Naive thymus-derived CD4-positive, alpha-beta T cell (primary cell): ENCODE data around the gene MICAL2. TPM values are rescaled to one million over a fixed set of nuclear protein-coding genes. Genes with fewer than 3 reads are reported as not detected.

Experiments
- ATAC-seq: fragments of 150-1000 bp; cut with Tn5 transposase; 2 replicates; pipeline ENCODE4 v1.10.0; 2021; ENCODE audit warnings: mild to moderate bottlenecking, moderate library complexity
- CTCF ChIA-PET: fragments of 350-600 bp; sonication (Branson Sonifier 250); formaldehyde crosslinking; loops from one replicate; lab custom pipeline; 2021; ENCODE audit warnings: antibody characterized with exemption; lab: Charles Lee
- POLR2A ChIA-PET: fragments of 350-600 bp; sonication (Branson Sonifier 250); formaldehyde crosslinking; loops from one replicate; lab custom pipeline; 2021; ENCODE audit warnings: antibody characterized with exemption, inconsistent platforms; lab: Charles Lee
- DNase-seq, 9 donors: peaks; one replicate each; pipeline versions ENCODE4 v3.0.0 to v3.0.0-alpha.2; 2020 to 2022; ENCODE audit warnings: mixed read lengths in 1 of 9
- H3K27ac ChIP-seq: one replicate; pipeline ENCODE4 v1.7.0; 2013; ENCODE audit warnings: mild to moderate bottlenecking, low read depth, low read length, moderate library complexity
- H3K27me3 ChIP-seq, 2 donors: one replicate each; pipeline ENCODE4 v1.7.0; 2013; ENCODE audit warnings: low read length in 2 of 2, mild to moderate bottlenecking in 2 of 2, moderate library complexity in 2 of 2; ENCODE audit not compliant: control insufficient read depth in 2 of 2, insufficient read depth in 2 of 2
- H3K36me3 ChIP-seq, 3 experiments: 1 replicate in 2 of 3; 2 replicates in 1 of 3; pipeline ENCODE4 v1.7.0; 2013; ENCODE audit warnings: low read length in 3 of 3, mild to moderate bottlenecking in 3 of 3, moderate library complexity in 1 of 3; ENCODE audit not compliant: insufficient read depth in 3 of 3, control insufficient read depth in 2 of 3
- H3K4me1 ChIP-seq, 2 donors: one replicate each; pipeline ENCODE4 v1.7.0; 2013; ENCODE audit warnings: low read length in 2 of 2, mild to moderate bottlenecking in 2 of 2, moderate library complexity in 1 of 2; ENCODE audit not compliant: control insufficient read depth in 2 of 2, insufficient read depth in 2 of 2
- H3K4me3 ChIP-seq: 2 replicates; pipeline ENCODE4 v1.7.0; 2013; ENCODE audit warnings: mild to moderate bottlenecking, low read length
- H3K9me3 ChIP-seq, 3 experiments: 1 replicate in 2 of 3; 2 replicates in 1 of 3; pipeline ENCODE4 v1.7.0; 2013; ENCODE audit warnings: low read length in 3 of 3; ENCODE audit not compliant: control insufficient read depth in 2 of 3
- H3K27ac Mint-ChIP-seq, 9 donors: one replicate each; pipeline ENCODE4 v1.8.0; 2020 to 2022; ENCODE audit warnings: mixed read lengths in 9 of 9, mild to moderate bottlenecking in 8 of 9, moderate library complexity in 5 of 9, inconsistent platforms in 2 of 9
- H3K27me3 Mint-ChIP-seq, 5 donors: one replicate each; pipeline ENCODE4 v1.8.0; 2021 to 2022; ENCODE audit warnings: mixed read lengths in 5 of 5, mild to moderate bottlenecking in 1 of 5
- H3K36me3 Mint-ChIP-seq, 5 donors: one replicate each; pipeline ENCODE4 v1.8.0; 2020 to 2022; ENCODE audit warnings: mixed read lengths in 5 of 5, mild to moderate bottlenecking in 3 of 5, inconsistent platforms in 1 of 5
- H3K4me1 Mint-ChIP-seq, 7 donors: one replicate each; pipeline ENCODE4 v1.8.0; 2020 to 2022; ENCODE audit warnings: mixed read lengths in 7 of 7, mild to moderate bottlenecking in 3 of 7, inconsistent platforms in 1 of 7
- H3K4me3 Mint-ChIP-seq, 10 donors: one replicate each; pipeline ENCODE4 v1.8.0; 2020 to 2022; ENCODE audit warnings: mild to moderate bottlenecking in 10 of 10, mixed read lengths in 10 of 10, moderate library complexity in 6 of 10, inconsistent platforms in 2 of 10
- H3K9me3 Mint-ChIP-seq, 11 donors: one replicate each; pipeline ENCODE4 v1.8.0; 2020 to 2022; ENCODE audit warnings: mixed read lengths in 11 of 11, mild to moderate bottlenecking in 4 of 11, inconsistent platforms in 1 of 11, moderate library complexity in 1 of 11
- intact Hi-C, 2 donors: fragments of 100-400 bp; cut with micrococcal nuclease; formaldehyde crosslinking; loops; one replicate each; pipeline ENCODE4 v1.15.1; 2023
- polyA plus RNA-seq, 2 donors: library from polyadenylated mRNA; unstranded; fragments of 300-500 nt; fragmentation: Illumina TruSeq; gene quantifications; one replicate each; pipeline ENCODE4 v1.2.3, GENCODE V29; 2021
- total RNA-seq, 6 experiments: library from RNA in 5 of 6; stranded (reverse) in 5 of 6; gene quantifications; 1 replicate in 5 of 6; 2 replicates in 1 of 6; pipeline ENCODE4 v1.2.3 and lab custom pipeline; 2021 to 2026

Gene MICAL2
- total and polyA plus RNA-seq, 7 experiments from 2014 or later = 1.1 to 112 (median 7.6) TPM

DNA sequence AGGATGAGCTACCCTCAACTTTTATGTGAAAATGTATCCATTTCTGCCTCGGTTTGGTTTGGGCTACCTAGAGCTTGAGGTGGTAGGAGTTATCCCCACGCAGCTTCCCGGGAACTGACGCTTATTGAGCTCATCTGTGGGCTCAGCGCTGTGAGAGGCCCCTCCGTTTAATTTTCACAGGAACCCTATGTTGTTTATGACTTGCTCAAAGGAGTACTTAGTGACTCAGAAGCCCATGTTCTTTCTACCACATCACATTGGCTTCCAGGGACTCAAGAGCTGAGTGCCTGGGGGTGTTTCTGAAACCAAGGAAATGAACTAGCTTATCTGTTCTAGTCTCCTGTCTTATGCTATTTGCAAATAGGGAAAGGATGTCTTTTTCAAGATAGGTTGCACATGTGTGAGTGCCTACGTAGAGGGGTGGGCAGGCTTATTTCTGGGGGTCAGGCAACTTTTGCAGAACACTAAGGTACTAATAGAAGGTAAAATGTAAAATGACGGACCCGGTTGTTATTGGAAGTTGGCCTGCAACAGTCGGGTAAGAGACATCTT, 40.5 kb downstream of the MICAL2 start:
- Histone ChIP-seq H3K4me3 (no peak overlapping the region), H3K27ac (no peak overlapping the region), H3K36me3 (no peaks in the 10 kb centered on the region), H3K9me3 (no peaks in the 10 kb centered on the region), H3K4me1 (peaks cover 0 to 9% of the 10 kb centered on the region in 2 donors), H3K27me3 (no peaks in the 10 kb centered on the region)
- ATAC-seq = no peak
- Mint-ChIP-seq H3K36me3 (peaks cover 0 to 38% (median 0%) of the 10 kb centered on the region in 5 donors), H3K27ac (peak overlapping the region in 1 of 9 donors; percentile 88), H3K4me1 (peaks cover 14 to 81% (median 33%) of the 10 kb centered on the region in 7 donors), H3K27me3 (no peaks in the 10 kb centered on the region), H3K4me3 (peak overlapping the region in 1 of 10 donors; percentile 69), H3K9me3 (peaks cover 0 to 7% (median 0%) of the 10 kb centered on the region in 11 donors)
- intact Hi-C loops = loop anchor here in 1 of 2 donors (1.0 to 2.0 kb wide), 2 partner anchors 23 to 40 kb away; partner anchors contain the start of gene MICAL2
- ChIA-PET POLR2A (interaction anchor here (0.7 to 1.1 kb wide), 2 partner anchors 9 to 16 kb away, joined by 3 to 4 read pairs; no protein-coding TSS in a partner anchor), CTCF (interaction anchor here (0.6 kb wide), 1 partner anchor 135 kb away, joined by 3 read pairs; no protein-coding TSS in a partner anchor)
- DNase-seq = peak in 1 of 9 donors; percentile 69

GRCh38 chr11:12152321-12152720, 41.9 kb downstream of the MICAL2 start:
- Mint-ChIP-seq H3K9me3 (peaks cover 0 to 2% (median 0%) of the 10 kb centered on the region in 11 donors), H3K27me3 (no peaks in the 10 kb centered on the region), H3K4me3 (peak overlapping the region in 1 of 10 donors; percentile 55), H3K4me1 (peaks cover 28 to 89% (median 44%) of the 10 kb centered on the region in 7 donors), H3K36me3 (peaks cover 0 to 29% (median 0%) of the 10 kb centered on the region in 5 donors), H3K27ac (peak overlapping the region in 4 of 9 donors; percentile 2 to 62 (median 24))
- Histone ChIP-seq H3K36me3 (no peaks in the 10 kb centered on the region), H3K4me1 (peaks cover 10 to 17% of the 10 kb centered on the region in 2 donors), H3K27ac (no peak overlapping the region), H3K27me3 (no peaks in the 10 kb centered on the region), H3K4me3 (no peak overlapping the region), H3K9me3 (no peaks in the 10 kb centered on the region)
- CTCF ChIA-PET = no interaction called here
- ATAC-seq (no peak), DNase-seq (no peak)
- POLR2A ChIA-PET = interaction anchor here (0.9 kb wide), 1 partner anchor 84 kb away, joined by 3 read pairs; no protein-coding TSS in a partner anchor
- intact Hi-C loops = no loop called here

DNA sequence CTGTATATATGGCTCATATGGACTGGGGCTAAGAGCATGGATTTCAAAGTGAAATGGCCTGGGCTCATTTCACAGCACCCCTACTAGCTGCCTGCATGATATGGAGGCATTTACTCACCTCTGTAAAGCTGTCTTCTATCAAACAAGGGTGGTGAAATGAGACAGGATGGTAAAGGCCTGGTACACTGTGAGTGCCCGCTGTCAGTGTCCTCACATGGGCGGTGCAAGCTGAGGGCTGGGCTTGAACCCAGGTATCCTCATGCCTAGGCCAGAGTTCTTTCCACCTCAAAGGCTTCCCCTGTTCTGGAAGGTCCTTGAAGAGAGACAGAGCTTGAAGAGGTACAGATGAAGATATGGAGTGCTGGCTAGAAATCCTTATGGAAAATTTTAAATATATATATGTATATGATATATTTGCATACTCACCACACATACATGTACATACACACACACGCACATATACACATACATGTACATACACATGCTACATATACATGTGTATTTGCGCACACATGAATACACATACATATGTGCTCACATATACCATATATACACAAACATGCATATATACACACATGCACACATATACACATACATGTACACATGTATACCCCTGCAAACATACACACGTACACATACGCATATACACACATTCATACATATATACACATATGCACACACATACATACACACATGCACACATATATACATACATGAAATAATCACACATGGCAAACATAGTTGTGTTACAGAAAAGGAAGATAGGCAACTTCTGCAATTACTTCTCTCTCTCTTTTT, 44.7 kb downstream of the MICAL2 start:
- H3K4me1 Mint-ChIP-seq = peaks cover 28 to 91% (median 39%) of the 10 kb centered on the region in 7 donors
- no peaks in the 10 kb centered on the region for H3K9me3 ChIP-seq
- H3K4me3 Mint-ChIP-seq = peak overlapping the region in 1 of 10 donors; percentile 11
- no peaks in the 10 kb centered on the region for H3K27me3 ChIP-seq
- ChIA-PET POLR2A (no interaction called here), CTCF (no interaction called here)
- no peaks in the 10 kb centered on the region for H3K27me3 Mint-ChIP-seq
- H3K27ac ChIP-seq = no peak overlapping the region
- ATAC-seq = no peak
- peaks cover 15 to 21% of the 10 kb centered on the region in 2 donors for H3K4me1 ChIP-seq
- H3K27ac Mint-ChIP-seq = peak overlapping the region in 2 of 9 donors; percentile 64 to 71
- intact Hi-C loops = no loop called here
- peaks cover 0 to 2% (median 0%) of the 10 kb centered on the region in 11 donors for H3K9me3 Mint-ChIP-seq
- DNase-seq = no peak
- no peaks in the 10 kb centered on the region for H3K36me3 ChIP-seq
- H3K4me3 ChIP-seq = no peak overlapping the region
- peaks cover 0 to 21% (median 0%) of the 10 kb centered on the region in 5 donors for H3K36me3 Mint-ChIP-seq

GRCh38 chr11:12155696-12156095, 45.3 kb downstream of the MICAL2 start:
- Histone ChIP-seq H3K27ac (no peak overlapping the region), H3K4me1 (peaks cover 15 to 21% of the 10 kb centered on the region in 2 donors), H3K27me3 (no peaks in the 10 kb centered on the region), H3K36me3 (no peaks in the 10 kb centered on the region), H3K4me3 (no peak overlapping the region), H3K9me3 (no peaks in the 10 kb centered on the region)
- Mint-ChIP-seq H3K9me3 (peaks cover 0 to 2% (median 0%) of the 10 kb centered on the region in 11 donors), H3K4me1 (peaks cover 25 to 91% (median 34%) of the 10 kb centered on the region in 7 donors), H3K36me3 (peaks cover 0 to 21% (median 0%) of the 10 kb centered on the region in 5 donors), H3K4me3 (peak overlapping the region in 1 of 10 donors; percentile 10), H3K27ac (peak overlapping the region in 4 of 9 donors; percentile 1 to 86 (median 43)), H3K27me3 (no peaks in the 10 kb centered on the region)
- no peak for ATAC-seq
- POLR2A ChIA-PET = no interaction called here
- intact Hi-C loops = loop anchor here in 1 of 2 donors (2.0 kb wide), 1 partner anchor 23 kb away; no protein-coding TSS in a partner anchor
- CTCF ChIA-PET = no interaction called here
- peak in 1 of 9 donors; percentile 21 for DNase-seq

- Histone ChIP-seq H3K9me3 (no peaks in the 10 kb centered on the region), H3K27me3 (no peaks in the 10 kb centered on the region), H3K36me3 (no peaks in the 10 kb centered on the region), H3K4me3 (no peak overlapping the region), H3K4me1 (peaks cover 15 to 16% of the 10 kb centered on the region in 2 donors), H3K27ac (no peak overlapping the region)
- H3K36me3 Mint-ChIP-seq = peaks cover 0 to 21% (median 0%) of the 10 kb centered on the region in 5 donors
- H3K4me3 Mint-ChIP-seq = peak overlapping the region in 3 of 10 donors; percentile 5 to 51 (median 9)
- ChIA-PET POLR2A (interaction anchor here (0.8 kb wide), 1 partner anchor 13 kb away, joined by 3 read pairs; no protein-coding TSS in a partner anchor), CTCF (interaction anchor here (1.3 to 1.5 kb wide), 2 partner anchors 70 to 80 kb away, joined by 3 read pairs; no protein-coding TSS in a partner anchor)
- intact Hi-C loops = loop anchor here (1.0 to 2.0 kb wide), 4 partner anchors 18 to 80 kb away; no protein-coding TSS in a partner anchor
- ATAC-seq (no peak), DNase-seq (no peak)
- H3K27me3 Mint-ChIP-seq = no peaks in the 10 kb centered on the region
- H3K4me1 Mint-ChIP-seq = peaks cover 21 to 90% (median 27%) of the 10 kb centered on the region in 7 donors
- H3K9me3 Mint-ChIP-seq = peaks cover 0 to 2% (median 0%) of the 10 kb centered on the region in 11 donors
- H3K27ac Mint-ChIP-seq = peak overlapping the region in 6 of 9 donors; percentile 15 to 86 (median 52)
These were observed 46.1 kb downstream of the MICAL2 start for GRCh38 chr11:12156301-12157140.
